Spleen (tissue), 13 donors: Measurements from ENCODE around the gene ZNF365. TPM values are rescaled to one million over a fixed set of nuclear protein-coding genes. Genes with fewer than 3 reads are reported as not detected.

Source experiments
- DNase-seq: peaks from one replicate; pipeline ENCODE4 v3.0.0-alpha.2; 2020
- H3K27ac ChIP-seq, 8 donors: fragments of 200-600 bp; sonication (generic) in 7 of 8; 1 replicate in 4 of 8; 2 replicates in 4 of 8; pipeline versions ENCODE4 v1.5.0 to v1.8.0; 2016 to 2021; ENCODE audit warnings: inconsistent platforms in 4 of 8, mild to moderate bottlenecking in 4 of 8, moderate library complexity in 1 of 8
- H3K27me3 ChIP-seq, 7 donors: fragments of 200-600 bp; sonication (generic) in 6 of 7; replicated peaks in 1 of 7; 1 replicate in 4 of 7; 2 replicates in 3 of 7; pipeline versions ENCODE4 v1.5.0 to v1.8.0; 2016 to 2021; ENCODE audit warnings: inconsistent platforms in 3 of 7, mild to moderate bottlenecking in 1 of 7
- H3K36me3 ChIP-seq, 6 donors: fragments of 200-600 bp; sonication (generic) in 5 of 6; 1 replicate in 4 of 6; 2 replicates in 2 of 6; pipeline versions ENCODE4 v1.5.0 to v1.8.0; 2016 to 2021; ENCODE audit warnings: inconsistent platforms in 2 of 6
- H3K4me1 ChIP-seq, 6 donors: fragments of 200-600 bp; sonication (generic) in 5 of 6; 1 replicate in 3 of 6; 2 replicates in 3 of 6; pipeline versions ENCODE4 v1.5.0 to v1.8.0; 2016 to 2021; ENCODE audit warnings: inconsistent platforms in 3 of 6
- H3K4me3 ChIP-seq, 8 donors: fragments of 200-600 bp; sonication (generic) in 7 of 8; 1 replicate in 4 of 8; 2 replicates in 4 of 8; pipeline versions ENCODE4 v1.5.0 to v1.8.0; 2016 to 2021; ENCODE audit warnings: inconsistent platforms in 4 of 8, mild to moderate bottlenecking in 4 of 8, moderate library complexity in 2 of 8
- H3K9me3 ChIP-seq, 8 donors: fragments of 200-600 bp; sonication (generic) in 7 of 8; 1 replicate in 4 of 8; 2 replicates in 4 of 8; pipeline versions ENCODE4 v1.5.0 to v1.8.0; 2016 to 2021; ENCODE audit warnings: inconsistent platforms in 4 of 8
- CTCF ChIP-seq, 11 experiments: fragments of 200-600 bp in 7 of 11; fragments of 450-650 bp in 4 of 11; sonication (generic) in 4 of 11; IDR thresholded peaks in 8 of 11; conservative IDR thresholded peaks in 3 of 11; 1 replicate in 7 of 11; 2 replicates in 4 of 11; pipeline versions ENCODE4 v1.4.0 to v1.8.0; 2016 to 2021; ENCODE audit warnings: antibody characterized with exemption in 11 of 11, inconsistent platforms in 4 of 11, mild to moderate bottlenecking in 1 of 11
- POLR2A ChIP-seq, 3 donors: fragments of 450-650 bp; IDR thresholded peaks; one replicate each; pipeline ENCODE4 v1.5.1; 2017; ENCODE audit warnings: antibody characterized with exemption in 3 of 3, mild to moderate bottlenecking in 1 of 3
- POLR2AphosphoS5 ChIP-seq, 3 donors: sonication (generic); formaldehyde crosslinking; IDR thresholded peaks; one replicate each; pipeline ENCODE4 v1.5.1; 2017; ENCODE audit warnings: antibody characterized with exemption in 3 of 3
- WGBS, 5 donors: extraction: QIAGEN DNeasy Blood & Tissue Kit in 3 of 5; methylation state at CpG; one replicate each; pipeline versions ENCODE4 v1.1.5 to v1.1.7; 2013 to 2018; 5-methylcytosine and 5-hydroxymethylcytosine counted together
- intact Hi-C: fragments of 100-400 bp; cut with DNase I; formaldehyde crosslinking; loops from one replicate; pipeline ENCODE4 v1.15.0; 2023; ENCODE audit warnings: low total_unique reads
- long read RNA-seq, 2 donors: transcript quantifications; one replicate each; lab custom pipeline, GENCODE V29; 2026
- polyA plus RNA-seq, 3 donors: library from polyadenylated mRNA; stranded (reverse); fragments of 200-250 nt; gene quantifications; one replicate each; pipeline ENCODE4 v1.2.1, GENCODE V29; 2013
- total RNA-seq, 7 donors: library from RNA; depleted of rRNA in 3 of 7; stranded (reverse); fragments of >200 nt in 3 of 7; fragmentation: NEBNext Ultra II Directional in 4 of 7; extraction: Animal tissue kit (Norgen Biotek cat#: 25700) in 4 of 7; gene quantifications; one replicate each; pipeline versions ENCODE4 v1.1.0 to v1.2.1, GENCODE V29; 2016 to 2021
- donor health status: healthy with polysubstance abuse.
- donor health status: DM: no; HTN: no; CAD: no; lungs with moderate emphysema.
- donor health status: DM: no; HTN: no; CAD: no.
- donor health status: Bipolar disorder and iron deficiency.
- donor health status: healthy.
- donor health status: DM: no; HTN: no; CAD: no.
- donor health status: DM: yes; HTN: yes; CAD: no.

The ZNF365 gene
- total RNA-seq (1 to 10 TPM in 4 of 7 donors, under 1 TPM in 3; 0.28 to 1.9 (median 1.1) TPM), polyA plus RNA-seq (under 1 TPM; 0.06 to 0.22 (median 0.16) TPM)
- long read RNA-seq, donor 1, result 0 reads
- long read RNA-seq, donor 2, result 0 reads

DNA sequence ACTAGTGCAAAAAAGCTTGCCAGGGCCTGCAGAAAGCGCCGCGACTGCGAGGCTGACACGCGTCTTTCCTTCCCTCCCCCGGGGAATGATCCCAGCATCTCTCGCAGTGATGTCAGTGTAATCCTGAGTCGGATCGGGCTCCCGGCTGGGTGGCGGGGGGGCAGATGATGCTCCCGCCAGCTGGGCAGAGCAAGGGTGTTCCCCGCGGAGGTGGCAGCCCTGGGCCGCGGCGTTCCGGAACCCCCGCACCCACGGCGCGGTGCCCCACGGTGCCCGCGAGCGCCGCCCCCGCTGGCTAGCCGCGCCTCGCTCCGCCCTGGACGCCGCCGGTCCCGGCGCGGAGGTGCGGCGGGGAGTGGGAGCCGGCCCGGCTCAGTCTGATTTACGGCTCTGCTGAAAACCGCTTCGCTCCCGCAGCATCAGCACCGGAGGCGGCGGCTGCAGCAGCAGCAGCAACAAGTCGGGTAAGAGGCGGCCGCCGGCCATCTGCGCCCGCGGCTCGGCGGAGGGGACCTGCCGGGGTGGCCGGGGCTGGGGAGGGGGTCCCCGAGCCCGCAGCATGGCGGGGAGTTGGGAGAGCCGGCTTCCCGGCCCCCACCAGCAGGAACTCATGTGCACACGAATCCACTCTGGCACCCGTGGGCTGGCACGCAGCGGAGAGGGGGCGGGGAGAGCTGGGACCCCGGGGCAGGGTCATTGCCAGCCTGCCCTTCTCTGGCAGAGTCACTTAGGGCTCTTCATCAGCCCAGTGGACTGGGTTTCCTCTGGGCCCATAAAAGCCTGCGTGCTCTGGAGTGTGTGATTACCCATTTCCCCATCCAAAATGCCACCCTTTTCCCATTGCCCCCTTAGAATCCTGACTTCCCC lies at the start of gene ZNF365:
Gene ZNF365, plus strand, starts transcription at position 375 of the 867 bp plus-strand sequence. CDS start 1,825 bp downstream, outside the sequence.
- H3K4me3 ChIP-seq, result peak within 1 kb of the TSS; percentile 30 to 77 (median 46)
- H3K4me1 ChIP-seq, result peaks cover 3 to 18% (median 15%) of the 10 kb centered on the region in 6 donors
- intact Hi-C loops, result no loop called here
- H3K27me3 ChIP-seq, result peaks cover 0 to 31% (median 14%) of the 10 kb centered on the region in 7 donors
- H3K36me3 ChIP-seq, result no peaks in the 10 kb centered on the region
- DNase-seq, result peak; percentile 79
- no peaks in the 10 kb centered on the region for H3K9me3 ChIP-seq
- peak within 1 kb of the TSS in 3 of 8 donors; percentile 18 to 61 (median 31) for H3K27ac ChIP-seq
- TF ChIP-seq POLR2AphosphoS5 (IDR thresholded peaks at IDR 0.05), result no peak
- no peak for TF ChIP-seq POLR2A (IDR thresholded peaks at IDR 0.05)
- TF ChIP-seq CTCF (IDR thresholded peaks at IDR 0.05 in 8 of 11, conservative IDR thresholded peaks at IDR 0.05 in 3 of 11), result no peak
- WGBS, 5 donors, result 1 to 3% (median 2%) methylated on average over 7 to 73 of the region's 73 CpGs

DNA sequence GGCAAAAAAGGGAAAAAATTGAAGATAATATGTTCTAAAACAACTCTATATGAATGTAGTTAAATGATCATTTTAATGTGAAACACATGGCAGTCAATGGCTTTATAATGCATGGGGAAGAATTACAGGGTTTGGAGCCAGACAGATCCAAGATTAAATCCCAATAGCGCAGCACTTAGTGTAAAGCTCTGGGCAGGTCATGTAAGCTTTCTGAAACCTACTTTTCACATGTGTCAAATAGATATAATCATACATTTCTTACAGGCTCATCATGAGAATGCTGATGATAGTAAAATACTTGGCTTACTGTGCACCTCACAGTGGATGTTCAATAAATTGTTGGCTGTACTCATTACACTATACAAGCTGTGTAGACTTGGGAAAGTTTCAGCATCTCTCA lies 48.0 kb upstream of the ZNF365 start:
- intact Hi-C loops, result no loop called here
- WGBS, 5 donors, result 89 to 92% (median 90%) methylated on average over 1 of the region's 1 CpG
- TF ChIP-seq POLR2AphosphoS5 (IDR thresholded peaks at IDR 0.05), result no peak
- no peak for TF ChIP-seq CTCF (IDR thresholded peaks at IDR 0.05 in 8 of 11, conservative IDR thresholded peaks at IDR 0.05 in 3 of 11)
- no peak for TF ChIP-seq POLR2A (IDR thresholded peaks at IDR 0.05)
- no peaks in the 10 kb centered on the region for H3K36me3 ChIP-seq
- H3K9me3 ChIP-seq, result no peaks in the 10 kb centered on the region
- H3K4me1 ChIP-seq, result no peaks in the 10 kb centered on the region
- H3K27ac ChIP-seq, result no peak overlapping the region
- DNase-seq, result no peak
- H3K4me3 ChIP-seq, result no peak overlapping the region
- H3K27me3 ChIP-seq, result no peaks in the 10 kb centered on the region

DNA sequence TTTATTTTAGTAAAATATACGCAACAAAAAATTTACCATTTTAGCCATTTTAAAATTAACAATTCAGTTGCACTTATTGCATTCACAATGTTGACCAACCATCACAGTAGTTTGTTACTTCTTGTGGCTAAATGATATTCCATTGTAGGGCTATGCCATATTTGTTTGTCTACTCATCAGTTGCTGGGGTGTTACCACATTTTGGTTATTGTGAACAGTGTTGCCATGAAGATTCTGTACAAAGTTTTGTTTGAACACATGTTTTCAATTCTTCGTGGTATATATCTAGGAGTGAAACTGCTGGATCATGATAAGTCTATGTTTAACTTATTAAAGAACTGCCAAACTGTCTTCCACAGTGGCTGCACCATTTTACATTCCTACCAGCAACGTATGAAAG lies 46.3 kb upstream of the ZNF365 start:
- TF ChIP-seq POLR2AphosphoS5 (IDR thresholded peaks at IDR 0.05) (no peak), POLR2A (IDR thresholded peaks at IDR 0.05) (no peak), CTCF (IDR thresholded peaks at IDR 0.05 in 8 of 11, conservative IDR thresholded peaks at IDR 0.05 in 3 of 11) (no peak)
- intact Hi-C loops, result no loop called here
- Histone ChIP-seq H3K27ac (no peak overlapping the region), H3K27me3 (no peaks in the 10 kb centered on the region), H3K36me3 (no peaks in the 10 kb centered on the region), H3K4me3 (no peak overlapping the region), H3K9me3 (peaks cover 0 to 9% (median 2%) of the 10 kb centered on the region in 8 donors), H3K4me1 (no peaks in the 10 kb centered on the region)
- no peak for DNase-seq
- 58 to 82% (median 73%) methylated on average over 3 of the region's 3 CpGs for WGBS, 5 donors

- no peak for DNase-seq
- TF ChIP-seq CTCF (IDR thresholded peaks at IDR 0.05 in 8 of 11, conservative IDR thresholded peaks at IDR 0.05 in 3 of 11), result no peak
- TF ChIP-seq POLR2AphosphoS5 (IDR thresholded peaks at IDR 0.05), result no peak
- TF ChIP-seq POLR2A (IDR thresholded peaks at IDR 0.05), result no peak
- H3K27ac ChIP-seq, result no peak overlapping the region
- peaks cover 0 to 12% (median 2%) of the 10 kb centered on the region in 8 donors for H3K9me3 ChIP-seq
- H3K27me3 ChIP-seq, result no peaks in the 10 kb centered on the region
- no peaks in the 10 kb centered on the region for H3K36me3 ChIP-seq
- 85 to 96% (median 93%) methylated on average over 1 of the region's 1 CpG for WGBS, 5 donors
- intact Hi-C loops, result no loop called here
- H3K4me1 ChIP-seq, result peaks cover 0 to 19% (median 8%) of the 10 kb centered on the region in 6 donors
- no peak overlapping the region for H3K4me3 ChIP-seq
Observed at GRCh38 chr10:62330213-62330612, 44.0 kb upstream of the ZNF365 start.
